ENCODE results near the gene CNTNAP1. TPM values are rescaled to one million over a fixed set of nuclear protein-coding genes. Genes with fewer than 3 reads are reported as not detected.

Gene CNTNAP1
- total RNA-seq, 2 experiments from 2014 or later = 4.4 to 4.5 TPM

DNA sequence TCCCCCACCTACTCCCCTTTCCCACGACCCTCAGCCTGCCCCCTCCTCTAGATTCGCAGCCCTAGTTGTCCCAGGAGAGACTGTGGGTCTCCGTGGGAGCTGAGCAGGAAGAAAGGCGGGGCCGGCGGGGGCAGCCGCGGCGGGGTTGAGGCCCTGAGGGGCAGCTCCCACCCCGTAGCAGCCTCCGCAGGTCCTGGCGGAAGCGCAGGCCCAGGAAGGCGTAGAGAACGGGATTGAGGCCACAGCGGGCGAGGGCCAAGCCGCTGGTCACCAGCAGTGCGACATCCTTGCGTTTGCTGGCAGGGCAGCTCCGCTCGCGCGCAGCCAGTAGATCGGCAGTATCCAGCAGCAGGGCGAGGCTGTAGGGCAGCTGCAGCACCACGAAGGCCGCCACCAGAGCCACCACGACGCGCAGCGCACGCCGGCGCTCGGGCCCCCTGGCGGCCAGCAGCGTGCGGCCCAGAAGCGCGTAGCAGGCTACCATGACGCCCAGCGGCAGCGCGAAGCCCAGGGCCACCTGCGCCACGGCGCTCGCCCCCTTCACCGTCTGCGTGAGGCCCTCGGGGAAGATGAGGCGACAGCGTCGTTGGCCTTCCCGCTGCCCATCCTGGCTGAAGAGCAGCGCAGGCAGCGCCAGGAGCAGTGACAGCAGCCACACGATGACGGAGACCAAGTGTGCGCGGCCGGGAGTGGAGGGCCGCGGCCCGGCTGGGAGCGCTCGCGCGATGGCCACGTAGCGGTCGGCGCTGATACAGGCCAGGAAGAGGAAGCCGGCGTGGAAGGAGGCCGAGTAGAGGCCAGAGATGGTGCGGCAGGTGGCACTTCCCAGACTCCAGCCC is 2.6 kb upstream of the CNTNAP1 start:
- H3K36me3 Mint-ChIP-seq (ENCODE audit: low read depth) = no peaks in the 10 kb centered on the region
- H3K27me3 Mint-ChIP-seq = peaks cover 63% of the 10 kb centered on the region
- Histone ChIP-seq H3K27ac (ENCODE audit: low read depth in 1 of 2, low read length in 2 of 2) (peak overlapping the region in 1 of 2 donors; percentile 44), H3K27me3 (ENCODE audit: control insufficient read depth in 1 of 2, insufficient read depth in 2 of 2, low read length in 2 of 2) (peaks cover 46 to 52% of the 10 kb centered on the region in 2 experiments), H3K4me1 (ENCODE audit: insufficient read depth, low read length) (peaks cover 83% of the 10 kb centered on the region), H3K4me3 (ENCODE audit: low read length) (peak overlapping the region; percentile 49), H3K36me3 (ENCODE audit: insufficient read depth, low read length) (no peaks in the 10 kb centered on the region), H3K9me3 (ENCODE audit: control insufficient read depth in 1 of 2, insufficient read depth in 1 of 2, low read length in 2 of 2) (peaks cover 0 to 19% of the 10 kb centered on the region in 2 experiments)
- intact Hi-C loops (cut with DNase I, micrococcal nuclease) = loop anchor here (1.0 to 10.0 kb wide), 5 partner anchors 63 to 1445 kb away; partner anchors contain the start of genes HDAC5 (in 1 of the 2), RETREG3 (in 1 of the 2) and TUBG1 (in 1 of the 2)
- peak overlapping the region; percentile 73 for H3K4me3 Mint-ChIP-seq
- ChIA-PET POLR2A (interaction anchor here (0.7 to 4.3 kb wide), 10 partner anchors 9 to 636 kb away, joined by 3 to 22 read pairs (median 3); partner anchors contain the start of genes PSMC3IP, RETREG3, STAT3 and TUBG1), CTCF (interaction anchor here (0.6 to 2.8 kb wide), 10 partner anchors 8 to 804 kb away, joined by 3 to 24 read pairs (median 4); partner anchors contain the start of genes BECN1, DHX8, NKIRAS2 and PSMC3IP)
- H3K4me1 Mint-ChIP-seq (ENCODE audit: low read depth) = peaks cover 68% of the 10 kb centered on the region
- H3K9me3 Mint-ChIP-seq = no peaks in the 10 kb centered on the region
- H3K27ac Mint-ChIP-seq = peak overlapping the region; percentile 79
- TF ChIP-seq, protein P1, sequence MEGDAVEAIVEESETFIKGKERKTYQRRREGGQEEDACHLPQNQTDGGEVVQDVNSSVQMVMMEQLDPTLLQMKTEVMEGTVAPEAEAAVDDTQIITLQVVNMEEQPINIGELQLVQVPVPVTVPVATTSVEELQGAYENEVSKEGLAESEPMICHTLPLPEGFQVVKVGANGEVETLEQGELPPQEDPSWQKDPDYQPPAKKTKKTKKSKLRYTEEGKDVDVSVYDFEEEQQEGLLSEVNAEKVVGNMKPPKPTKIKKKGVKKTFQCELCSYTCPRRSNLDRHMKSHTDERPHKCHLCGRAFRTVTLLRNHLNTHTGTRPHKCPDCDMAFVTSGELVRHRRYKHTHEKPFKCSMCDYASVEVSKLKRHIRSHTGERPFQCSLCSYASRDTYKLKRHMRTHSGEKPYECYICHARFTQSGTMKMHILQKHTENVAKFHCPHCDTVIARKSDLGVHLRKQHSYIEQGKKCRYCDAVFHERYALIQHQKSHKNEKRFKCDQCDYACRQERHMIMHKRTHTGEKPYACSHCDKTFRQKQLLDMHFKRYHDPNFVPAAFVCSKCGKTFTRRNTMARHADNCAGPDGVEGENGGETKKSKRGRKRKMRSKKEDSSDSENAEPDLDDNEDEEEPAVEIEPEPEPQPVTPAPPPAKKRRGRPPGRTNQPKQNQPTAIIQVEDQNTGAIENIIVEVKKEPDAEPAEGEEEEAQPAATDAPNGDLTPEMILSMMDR (IDR thresholded peaks at IDR 0.05) = peak; percentile 84
- ATAC-seq (ENCODE audit: poor library complexity) = peak; percentile 35
- peak; percentile 52 to 91 (median 70) for DNase-seq

DNA sequence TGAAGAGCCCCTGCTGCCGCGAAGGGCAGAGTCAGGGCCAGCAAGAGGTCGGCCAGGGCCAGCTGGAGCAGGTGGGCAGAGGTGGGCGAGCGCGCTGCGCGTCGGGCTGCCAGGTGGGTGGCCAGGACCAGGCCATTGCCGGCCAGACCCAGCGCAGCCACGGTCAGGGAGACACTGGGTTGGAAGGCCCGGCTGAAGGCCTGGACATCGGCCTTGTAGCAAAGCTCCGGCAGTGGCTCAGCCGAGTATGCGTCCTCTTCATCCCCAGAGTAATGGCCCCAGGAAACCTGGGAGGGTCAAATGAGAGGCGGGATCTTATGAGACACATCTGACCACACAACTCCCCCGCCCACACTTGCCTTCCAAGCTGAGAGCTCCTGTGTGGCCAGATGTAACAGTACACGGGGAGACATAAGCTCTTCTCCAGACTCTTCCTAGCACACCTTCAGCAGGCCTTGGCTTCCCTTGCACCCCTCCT is 2.0 kb upstream of the CNTNAP1 start:
- intact Hi-C loops (cut with DNase I, micrococcal nuclease) = loop anchor here in 1 of 2 experiments (5.0 kb wide), 1 partner anchor 62 kb away; no protein-coding TSS in a partner anchor
- H3K36me3 ChIP-seq (ENCODE audit: insufficient read depth, low read length) = no peaks in the 10 kb centered on the region
- H3K4me3 Mint-ChIP-seq = peak overlapping the region; percentile 76
- POLR2A ChIA-PET = interaction anchor here (0.6 to 4.3 kb wide), 6 partner anchors 10 to 570 kb away, joined by 3 to 22 read pairs (median 5); partner anchors contain the start of genes PSMC3IP, RETREG3 and TUBG1
- peaks cover 0 to 19% of the 10 kb centered on the region in 2 experiments for H3K9me3 ChIP-seq (ENCODE audit: control insufficient read depth in 1 of 2, insufficient read depth in 1 of 2, low read length in 2 of 2)
- peak overlapping the region; percentile 49 for H3K4me3 ChIP-seq (ENCODE audit: low read length)
- H3K4me1 Mint-ChIP-seq (ENCODE audit: low read depth) = peaks cover 64% of the 10 kb centered on the region
- no peak overlapping the region for H3K27ac ChIP-seq (ENCODE audit: low read depth in 1 of 2, low read length in 2 of 2)
- ATAC-seq (ENCODE audit: poor library complexity) (no peak), DNase-seq (no peak)
- peaks cover 60% of the 10 kb centered on the region for H3K27me3 Mint-ChIP-seq
- TF ChIP-seq, protein P1 (IDR thresholded peaks at IDR 0.05) = no peak
- H3K36me3 Mint-ChIP-seq (ENCODE audit: low read depth) = no peaks in the 10 kb centered on the region
- CTCF ChIA-PET = interaction anchor here (0.7 to 2.8 kb wide), 3 partner anchors 10 to 102 kb away, joined by 3 to 24 read pairs (median 6); partner anchors contain the start of gene PSMC3IP
- peaks cover 44 to 45% of the 10 kb centered on the region in 2 experiments for H3K27me3 ChIP-seq (ENCODE audit: control insufficient read depth in 1 of 2, insufficient read depth in 2 of 2, low read length in 2 of 2)
- H3K4me1 ChIP-seq (ENCODE audit: insufficient read depth, low read length) = peaks cover 78% of the 10 kb centered on the region
- H3K9me3 Mint-ChIP-seq = no peaks in the 10 kb centered on the region
- H3K27ac Mint-ChIP-seq = peak overlapping the region; percentile 66

DNA sequence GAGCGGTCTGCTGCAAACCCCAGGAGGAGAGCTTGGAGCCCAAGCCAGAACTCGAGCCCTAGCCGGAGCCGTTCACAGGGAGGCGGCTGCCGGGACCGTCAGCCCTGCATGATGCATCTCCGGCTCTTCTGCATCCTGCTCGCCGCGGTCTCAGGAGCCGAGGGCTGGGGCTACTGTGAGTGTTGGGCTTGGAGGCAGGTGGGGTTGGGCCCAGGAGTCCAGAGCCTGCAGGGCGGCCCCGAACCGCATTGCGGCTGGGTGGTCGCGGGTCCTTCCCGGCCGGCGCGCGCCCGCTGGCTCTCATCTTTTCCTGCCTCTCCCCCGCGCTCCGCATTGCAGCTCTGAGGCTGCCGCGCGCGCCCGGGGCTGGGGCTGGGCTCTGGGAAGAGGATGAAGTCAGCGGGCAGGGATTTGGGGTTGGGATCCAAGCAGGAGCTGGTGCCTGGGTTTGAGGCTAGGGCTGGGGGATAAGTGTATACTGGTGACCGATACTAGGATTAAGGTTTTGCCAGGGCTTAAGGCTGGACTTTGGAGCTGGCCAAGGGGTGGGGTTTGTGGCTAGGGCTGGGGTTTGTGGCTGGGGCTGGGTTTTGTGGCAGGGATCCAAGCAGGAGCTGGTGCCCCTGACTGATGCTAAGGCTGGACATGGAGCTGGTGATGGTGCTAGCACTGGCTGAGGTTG is 532 bp downstream of the CNTNAP1 start:
- Mint-ChIP-seq H3K4me1 (ENCODE audit: low read depth) (peaks cover 55% of the 10 kb centered on the region), H3K4me3 (peak overlapping the region; percentile 78), H3K9me3 (no peaks in the 10 kb centered on the region), H3K27ac (no peak overlapping the region), H3K36me3 (ENCODE audit: low read depth) (no peaks in the 10 kb centered on the region), H3K27me3 (peaks cover 51% of the 10 kb centered on the region)
- POLR2A ChIA-PET = interaction anchor here (0.7 to 1.4 kb wide), 5 partner anchors 11 to 78 kb away, joined by 3 to 6 read pairs (median 4); partner anchors contain the start of genes RAMP2, RETREG3 and TUBG1
- peaks cover 31% of the 10 kb centered on the region in 2 experiments for H3K27me3 ChIP-seq (ENCODE audit: control insufficient read depth in 1 of 2, insufficient read depth in 2 of 2, low read length in 2 of 2)
- H3K4me1 ChIP-seq (ENCODE audit: insufficient read depth, low read length) = peaks cover 55% of the 10 kb centered on the region
- H3K9me3 ChIP-seq (ENCODE audit: control insufficient read depth in 1 of 2, insufficient read depth in 1 of 2, low read length in 2 of 2) = peaks cover 0 to 6% of the 10 kb centered on the region in 2 experiments
- H3K4me3 ChIP-seq (ENCODE audit: low read length) = peak overlapping the region; percentile 47
- ATAC-seq (ENCODE audit: poor library complexity) (peak; percentile 19), DNase-seq (peak in 4 of 14 experiments; percentile 47 to 57 (median 52))
- no peak overlapping the region for H3K27ac ChIP-seq (ENCODE audit: low read depth in 1 of 2, low read length in 2 of 2)
- H3K36me3 ChIP-seq (ENCODE audit: insufficient read depth, low read length) = no peaks in the 10 kb centered on the region
- intact Hi-C loops (cut with DNase I, micrococcal nuclease) = loop anchor here in 1 of 2 experiments (5.0 kb wide), 1 partner anchor 59 kb away; no protein-coding TSS in a partner anchor
- TF ChIP-seq, protein P1 (IDR thresholded peaks at IDR 0.05) = no peak
- CTCF ChIA-PET = interaction anchor here (1.0 to 2.0 kb wide), 2 partner anchors 9 to 105 kb away, joined by 3 to 10 read pairs; partner anchors contain the start of gene PSMC3IP
